D721Med (cell line): Measurements from ENCODE around the gene MDFI.

ENCODE experiments used
- DNase-seq: peaks from one replicate; pipeline ENCODE4 v3.0.0; 2011; ENCODE audit warnings: low spot score; ENCODE audit not compliant: insufficient read length
- FAIRE-seq: peaks from 2 replicates; lab custom pipeline; 2011; peaks lifted over from hg19 to GRCh38; lab: Jason Lieb, UNC
- TF ChIP-seq, protein P1 (sequence below): IDR thresholded peaks from 2 replicates; pipeline ENCODE4 v1.5.1; 2012; ENCODE audit warnings: mild to moderate bottlenecking, control low read depth; ENCODE audit not compliant: insufficient read depth; ENCODE audit errors: missing control alignments

Gene MDFI, protein sequence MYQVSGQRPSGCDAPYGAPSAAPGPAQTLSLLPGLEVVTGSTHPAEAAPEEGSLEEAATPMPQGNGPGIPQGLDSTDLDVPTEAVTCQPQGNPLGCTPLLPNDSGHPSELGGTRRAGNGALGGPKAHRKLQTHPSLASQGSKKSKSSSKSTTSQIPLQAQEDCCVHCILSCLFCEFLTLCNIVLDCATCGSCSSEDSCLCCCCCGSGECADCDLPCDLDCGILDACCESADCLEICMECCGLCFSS

DNA sequence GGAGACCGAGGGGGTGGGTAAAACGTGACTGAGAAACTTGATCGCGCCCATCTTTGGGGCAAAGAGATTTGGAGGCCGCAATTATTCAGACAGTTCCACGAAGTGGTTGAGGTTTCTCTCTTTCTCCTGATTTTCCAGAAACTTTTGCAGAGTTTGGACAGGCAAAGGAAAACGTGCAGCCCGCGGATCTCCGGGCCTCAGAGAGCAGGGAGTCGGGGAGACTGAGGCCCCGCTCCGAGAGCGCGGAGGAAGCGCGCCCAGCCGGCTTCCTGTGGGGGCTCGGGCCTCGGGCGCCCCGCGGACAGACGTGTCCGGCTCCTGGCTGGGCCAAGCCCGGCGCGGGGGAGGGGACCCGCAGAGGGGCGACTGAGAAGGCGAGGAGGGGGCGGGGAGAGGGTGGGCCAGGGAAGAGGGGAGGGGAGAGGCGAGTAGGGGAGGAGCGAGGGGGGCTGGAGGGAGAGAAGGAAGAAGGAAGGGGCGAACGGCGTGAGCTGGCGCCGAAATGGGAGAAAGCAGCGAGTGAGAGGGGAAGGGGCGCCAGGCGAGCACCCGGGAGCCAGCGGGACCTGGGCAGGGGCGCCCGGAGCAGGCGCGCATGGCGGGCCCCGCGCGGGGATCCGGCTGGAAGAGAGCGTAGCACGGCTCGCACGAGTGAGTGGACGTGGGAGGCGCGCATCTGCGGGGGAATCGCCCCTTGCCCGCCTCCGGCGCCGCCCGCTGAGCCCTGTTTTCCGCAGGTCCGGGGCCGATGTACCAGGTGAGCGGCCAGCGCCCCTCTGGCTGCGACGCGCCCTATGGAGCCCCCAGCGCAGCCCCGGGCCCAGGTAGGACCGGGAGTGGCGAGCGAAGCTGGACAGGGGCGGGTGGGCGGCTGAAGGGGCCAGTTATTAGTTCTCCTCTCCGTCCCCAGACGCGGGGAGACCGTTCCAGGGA is at the start of gene MDFI:
TSS of gene MDFI (plus strand) at position 467 of the 933 bp plus-strand sequence. CDS start at position 749, 282 bp downstream.
- TF ChIP-seq, protein P1, sequence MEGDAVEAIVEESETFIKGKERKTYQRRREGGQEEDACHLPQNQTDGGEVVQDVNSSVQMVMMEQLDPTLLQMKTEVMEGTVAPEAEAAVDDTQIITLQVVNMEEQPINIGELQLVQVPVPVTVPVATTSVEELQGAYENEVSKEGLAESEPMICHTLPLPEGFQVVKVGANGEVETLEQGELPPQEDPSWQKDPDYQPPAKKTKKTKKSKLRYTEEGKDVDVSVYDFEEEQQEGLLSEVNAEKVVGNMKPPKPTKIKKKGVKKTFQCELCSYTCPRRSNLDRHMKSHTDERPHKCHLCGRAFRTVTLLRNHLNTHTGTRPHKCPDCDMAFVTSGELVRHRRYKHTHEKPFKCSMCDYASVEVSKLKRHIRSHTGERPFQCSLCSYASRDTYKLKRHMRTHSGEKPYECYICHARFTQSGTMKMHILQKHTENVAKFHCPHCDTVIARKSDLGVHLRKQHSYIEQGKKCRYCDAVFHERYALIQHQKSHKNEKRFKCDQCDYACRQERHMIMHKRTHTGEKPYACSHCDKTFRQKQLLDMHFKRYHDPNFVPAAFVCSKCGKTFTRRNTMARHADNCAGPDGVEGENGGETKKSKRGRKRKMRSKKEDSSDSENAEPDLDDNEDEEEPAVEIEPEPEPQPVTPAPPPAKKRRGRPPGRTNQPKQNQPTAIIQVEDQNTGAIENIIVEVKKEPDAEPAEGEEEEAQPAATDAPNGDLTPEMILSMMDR, result no peak
- FAIRE-seq (no peak), DNase-seq (no peak)

DNA sequence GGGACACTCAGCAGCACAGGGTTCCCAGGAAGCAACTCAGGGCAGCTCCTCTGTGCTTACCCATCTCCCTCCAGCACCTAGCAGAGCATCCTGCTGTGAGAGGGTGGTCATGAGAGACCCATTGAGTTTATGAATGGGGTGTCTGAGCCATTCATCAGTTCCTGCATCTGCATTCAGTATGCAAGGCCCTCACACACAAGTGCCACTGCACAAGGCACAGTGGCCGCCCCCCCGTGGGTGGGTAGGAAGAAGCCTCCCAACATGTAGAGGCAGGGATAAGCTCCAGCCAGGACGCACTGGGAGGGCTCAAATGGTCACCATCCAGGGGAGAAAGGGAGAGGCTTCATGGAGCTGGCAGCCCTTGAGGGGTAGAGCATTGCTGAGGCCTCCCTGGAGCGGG is 49.0 kb upstream of the MDFI start:
- TF ChIP-seq, protein P1, result no peak
- FAIRE-seq (no peak), DNase-seq (no peak)

DNA sequence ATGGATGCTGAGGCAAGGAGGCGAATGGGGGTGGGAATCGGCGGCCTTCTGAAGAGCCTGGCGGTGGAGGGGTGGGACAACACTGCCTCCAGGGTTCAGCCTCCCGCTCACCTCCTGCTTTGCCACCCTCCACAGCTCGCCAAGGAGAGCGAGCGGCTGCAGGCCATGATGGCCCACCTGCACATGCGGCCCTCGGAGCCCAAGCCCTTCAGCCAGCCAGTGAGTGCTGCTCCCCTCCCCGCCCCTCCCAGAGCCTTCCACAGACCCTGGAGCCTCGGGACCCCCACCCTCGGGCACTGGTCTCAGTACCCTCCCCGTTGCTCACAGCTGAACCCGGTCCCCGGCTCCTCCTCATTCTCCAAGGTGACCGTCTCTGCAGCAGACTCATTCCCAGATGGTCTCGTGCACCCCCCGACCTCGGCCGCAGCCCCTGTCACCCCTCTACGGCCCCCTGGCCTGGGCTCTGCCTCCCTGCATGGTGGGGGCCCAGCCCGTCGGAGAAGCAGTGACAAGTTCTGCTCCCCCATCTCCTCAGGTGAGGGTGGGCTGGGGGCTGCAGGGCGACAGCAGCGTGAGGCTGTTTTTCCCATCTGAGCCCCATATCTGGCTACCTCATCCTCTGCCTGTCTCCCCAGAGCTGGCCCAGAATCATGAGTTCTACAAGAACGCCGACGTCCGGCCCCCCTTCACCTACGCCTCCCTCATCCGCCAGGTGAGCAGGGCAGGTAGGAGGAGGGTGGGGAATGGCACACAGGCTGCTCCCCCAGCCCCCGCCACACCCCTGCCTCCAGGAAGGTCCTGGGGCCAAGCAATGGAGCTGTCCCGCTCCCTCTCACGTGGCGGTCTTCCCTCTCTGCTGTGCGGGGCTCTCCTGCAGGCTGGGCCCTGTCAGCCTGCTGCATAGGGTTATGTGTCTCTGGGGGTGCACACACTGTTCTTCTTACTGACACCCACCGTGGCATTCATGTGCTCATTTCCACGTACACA is 48.3 kb upstream of the MDFI start:
- FAIRE-seq, result no peak
- TF ChIP-seq, protein P1, result no peak
- DNase-seq, result no peak

DNA sequence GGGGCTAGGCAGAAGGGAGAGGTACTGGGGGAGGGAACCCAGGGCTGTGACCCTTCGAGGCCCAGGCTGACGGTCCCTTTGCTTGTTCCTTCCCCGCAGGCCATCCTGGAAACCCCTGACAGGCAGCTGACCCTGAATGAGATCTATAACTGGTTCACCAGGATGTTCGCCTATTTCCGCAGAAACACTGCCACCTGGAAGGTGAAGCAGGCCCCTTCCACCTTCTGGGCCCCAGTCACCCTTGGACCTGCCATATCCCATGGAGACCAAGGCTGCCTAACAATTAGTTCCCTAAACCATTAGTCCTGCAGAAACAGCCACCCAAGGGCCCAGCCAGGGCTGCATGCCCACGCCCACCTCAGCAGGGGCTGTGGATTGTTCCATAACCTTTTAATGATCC is 47.1 kb upstream of the MDFI start:
- DNase-seq, result no peak
- no peak for FAIRE-seq
- TF ChIP-seq, protein P1, result no peak

DNA sequence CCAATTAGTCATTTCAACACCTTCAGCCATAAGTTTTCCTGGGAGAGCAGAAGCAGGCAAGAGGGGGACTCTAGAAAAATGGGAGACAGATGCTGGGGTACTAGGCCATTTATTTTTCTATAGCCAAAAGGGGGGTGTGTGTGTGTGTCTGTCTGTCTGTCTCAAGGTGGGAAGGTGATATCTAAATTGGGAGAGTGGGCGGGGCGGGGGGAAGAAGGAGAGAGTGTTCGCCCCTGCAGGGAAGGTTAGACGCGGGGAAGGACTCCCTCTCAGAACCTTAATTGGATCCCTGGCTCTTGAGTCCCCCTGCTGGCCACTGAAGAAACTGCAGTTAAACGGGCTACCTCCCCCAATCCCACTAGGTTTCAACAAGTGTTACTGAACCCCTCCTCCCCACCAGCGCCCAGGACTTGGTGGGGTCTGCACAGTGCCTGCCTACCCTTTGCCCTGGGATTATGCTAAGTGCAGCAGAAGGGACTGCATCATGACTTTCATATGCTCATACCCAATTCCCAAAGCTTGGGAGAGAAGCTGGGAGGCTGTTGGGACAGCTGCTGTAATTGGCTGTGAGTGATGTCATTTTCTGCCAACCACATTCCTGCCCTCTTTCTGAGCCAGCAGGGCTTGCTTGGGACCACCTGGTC is 46.3 kb upstream of the MDFI start:
- TF ChIP-seq, protein P1, result peak; percentile 86
- FAIRE-seq (no peak), DNase-seq (peak; percentile 85)

DNA sequence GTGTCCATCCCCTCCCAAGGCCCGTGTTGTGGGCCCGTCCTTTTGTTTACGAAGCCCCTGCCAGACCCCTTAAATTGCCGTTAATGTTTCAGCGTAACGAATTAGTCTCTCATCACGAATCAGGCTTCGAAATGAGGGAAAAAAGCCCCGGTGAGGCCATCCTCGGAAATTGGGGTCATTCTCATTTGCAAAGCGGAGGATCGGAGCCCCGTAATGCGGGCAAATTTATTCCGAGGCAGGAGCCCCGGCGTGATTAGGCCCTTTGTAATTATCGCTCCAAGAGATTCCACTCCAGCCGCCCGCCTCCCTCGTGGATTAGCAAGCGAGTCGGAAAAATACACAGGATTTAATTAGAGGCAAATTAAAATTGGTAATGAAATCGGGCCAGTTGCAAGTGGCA is 44.9 kb upstream of the MDFI start:
- FAIRE-seq (no peak), DNase-seq (no peak)
- TF ChIP-seq, protein P1, result no peak
